H1 (cell line): ENCODE results near the gene COL8A1. TPM values are rescaled to one million over a fixed set of nuclear protein-coding genes. Genes with fewer than 3 reads are reported as not detected.

Experiments
- CTCF ChIA-PET: fragments of 300-600 bp; sonication (Branson Sonifier 250); formaldehyde crosslinking; loops from one replicate; lab custom pipeline; 2021; ENCODE audit not compliant: partially characterized antibody; lab: Charles Lee
- POLR2A ChIA-PET: fragments of 300-600 bp; sonication (Branson Sonifier 250); formaldehyde crosslinking; loops from one replicate; lab custom pipeline; 2021; ENCODE audit warnings: inconsistent platforms; ENCODE audit not compliant: partially characterized antibody; lab: Charles Lee
- DNase-seq, 2 experiments: peaks; one replicate each; pipeline versions ENCODE4 v3.0.0 to v3.0.0-alpha.2; 2010 to 2022; ENCODE audit warnings: low spot score in 2 of 2, low read depth in 1 of 2, mixed read lengths in 1 of 2
- FAIRE-seq: peaks from 2 replicates; lab custom pipeline; 2011; peaks lifted over from hg19 to GRCh38; lab: Jason Lieb, UNC
- H2AFZ ChIP-seq: 2 replicates; pipeline ENCODE4 v1.8.1; 2012; ENCODE audit warnings: low read length, inconsistent platforms
- H2AK5ac ChIP-seq: 2 replicates; pipeline ENCODE4 v1.6.1; 2013; ENCODE audit warnings: low read depth, low read length
- H2BK120ac ChIP-seq: replicated peaks from 2 replicates; pipeline ENCODE3; 2013; ENCODE audit warnings: low read depth, low read length, inconsistent platforms
- H2BK12ac ChIP-seq: 2 replicates; pipeline ENCODE4 v1.6.1; 2013; ENCODE audit warnings: low read depth, low read length
- H2BK15ac ChIP-seq: 2 replicates; pipeline ENCODE4 v1.6.1; 2013; ENCODE audit warnings: low read length
- H2BK20ac ChIP-seq: 2 replicates; pipeline ENCODE4 v1.6.1; 2013; ENCODE audit warnings: low read length
- H2BK5ac ChIP-seq: 2 replicates; pipeline ENCODE4 v1.6.1; 2013; ENCODE audit warnings: low read depth, low read length
- H3K14ac ChIP-seq: 2 replicates; pipeline ENCODE4 v1.6.1; 2013; ENCODE audit warnings: inconsistent platforms; ENCODE audit not compliant: insufficient read length
- H3K18ac ChIP-seq: 2 replicates; pipeline ENCODE4 v1.6.1; 2013; ENCODE audit warnings: low read length; ENCODE audit errors: extremely low read depth
- H3K23ac ChIP-seq: 2 replicates; pipeline ENCODE4 v1.6.1; 2013; ENCODE audit warnings: inconsistent platforms; ENCODE audit not compliant: insufficient read length
- H3K23me2 ChIP-seq: 2 replicates; pipeline ENCODE4 v1.6.1; 2013; ENCODE audit warnings: low read depth, low read length
- H3K27ac ChIP-seq: 2 replicates; pipeline ENCODE4 v1.6.1; 2011; ENCODE audit warnings: low read depth, low read length, inconsistent platforms
- H3K27me3 ChIP-seq, 4 experiments: replicated peaks in 1 of 4; 1 replicate in 1 of 4; 2 replicates in 3 of 4; pipeline versions ENCODE4 v1.6.1 to v1.8.1; 2011 to 2013; ENCODE audit warnings: low read length in 3 of 4, mild to moderate bottlenecking in 3 of 4, inconsistent platforms in 2 of 4, mixed read lengths in 2 of 4, moderate library complexity in 1 of 4; ENCODE audit not compliant: control insufficient read depth in 3 of 4, insufficient read depth in 3 of 4; ENCODE audit errors: extremely low read depth in 1 of 4
- H3K36me3 ChIP-seq, 4 experiments: 2 replicates each; pipeline versions ENCODE4 v1.6.1 to v1.8.1; 2011 to 2013; ENCODE audit warnings: mild to moderate bottlenecking in 4 of 4, low read length in 3 of 4, moderate library complexity in 2 of 4, control low read depth in 1 of 4, inconsistent platforms in 1 of 4; ENCODE audit not compliant: insufficient read depth in 4 of 4, control insufficient read depth in 2 of 4
- H3K4ac ChIP-seq: replicated peaks from 2 replicates; pipeline ENCODE3; 2013; ENCODE audit warnings: low read length, low read depth, mixed read lengths, inconsistent platforms; ENCODE audit not compliant: insufficient read length
- H3K4me1 ChIP-seq, 4 experiments: replicated peaks in 1 of 4; 1 replicate in 1 of 4; 2 replicates in 3 of 4; pipeline versions ENCODE4 v1.6.1 to v1.8.1; 2011 to 2013; ENCODE audit warnings: low read length in 3 of 4, inconsistent platforms in 2 of 4, mixed read lengths in 1 of 4; ENCODE audit not compliant: insufficient read depth in 4 of 4, control insufficient read depth in 3 of 4
- H3K4me2 ChIP-seq, 2 experiments: 2 replicates each; pipeline versions ENCODE4 v1.6.1 to v1.8.1; 2011 to 2013; ENCODE audit warnings: low read depth in 2 of 2, low read length in 2 of 2, control low read depth in 1 of 2, inconsistent platforms in 1 of 2, mild to moderate bottlenecking in 1 of 2; ENCODE audit not compliant: insufficient read depth in 1 of 2
- H3K4me3 ChIP-seq, 4 experiments: fragments of 200-600, 300-600 bp in 1 of 4; sonication (generic), shearing (Covaris generic), sonication (Bioruptor Twin) in 1 of 4; 2 replicates each; pipeline versions ENCODE4 v1.5.1 to v1.8.1; 2011 to 2016; ENCODE audit warnings: low read length in 4 of 4, low read depth in 3 of 4, control low read depth in 2 of 4, inconsistent platforms in 2 of 4, mild to moderate bottlenecking in 2 of 4, mixed read lengths in 1 of 4, moderate library complexity in 1 of 4; ENCODE audit not compliant: insufficient read depth in 2 of 4; ENCODE audit errors: extremely low read depth in 1 of 4
- H3K56ac ChIP-seq: replicated peaks from 2 replicates; pipeline ENCODE3; 2013; ENCODE audit warnings: low read depth, mild to moderate bottlenecking, mixed read lengths, low read length, inconsistent platforms; ENCODE audit not compliant: insufficient read length
- H3K79me1 ChIP-seq: 2 replicates; pipeline ENCODE4 v1.6.1; 2013; ENCODE audit warnings: low read depth, low read length, control low read depth
- H3K79me2 ChIP-seq, 2 experiments: 2 replicates each; pipeline versions ENCODE4 v1.6.1 to v1.8.1; 2012 to 2013; ENCODE audit warnings: low read length in 2 of 2, mild to moderate bottlenecking in 2 of 2, inconsistent platforms in 1 of 2; ENCODE audit not compliant: insufficient read depth in 2 of 2, control insufficient read depth in 1 of 2
- H3K9ac ChIP-seq, 4 experiments: replicated peaks in 1 of 4; 1 replicate in 1 of 4; 2 replicates in 3 of 4; pipeline versions ENCODE4 v1.6.1 to v1.8.1; 2011 to 2013; ENCODE audit warnings: low read depth in 3 of 4, low read length in 3 of 4, control low read depth in 2 of 4, mild to moderate bottlenecking in 2 of 4, moderate library complexity in 2 of 4, inconsistent platforms in 1 of 4; ENCODE audit errors: extremely low read depth in 1 of 4
- H3K9me3 ChIP-seq, 2 experiments: 2 replicates each; pipeline versions ENCODE4 v1.6.1 to v1.8.1; 2012 to 2013; ENCODE audit warnings: mild to moderate bottlenecking in 2 of 2, moderate library complexity in 2 of 2, control low read depth in 1 of 2, inconsistent platforms in 1 of 2, low read depth in 1 of 2, low read length in 1 of 2, mixed read lengths in 1 of 2; ENCODE audit not compliant: insufficient read depth in 2 of 2
- H4K20me1 ChIP-seq, 2 experiments: replicated peaks in 1 of 2; 2 replicates each; pipeline versions ENCODE3 to v1.8.1; 2011 to 2013; ENCODE audit warnings: inconsistent platforms in 2 of 2, low read length in 2 of 2, mild to moderate bottlenecking in 1 of 2; ENCODE audit not compliant: insufficient read depth in 2 of 2, control insufficient read depth in 1 of 2
- H4K5ac ChIP-seq: 2 replicates; pipeline ENCODE4 v1.6.1; 2013; ENCODE audit warnings: low read length, low read depth, mixed read lengths, inconsistent platforms; ENCODE audit not compliant: insufficient read length
- H4K8ac ChIP-seq: 2 replicates; pipeline ENCODE4 v1.8.0; 2013; ENCODE audit warnings: mild to moderate bottlenecking, moderate library complexity, low read length, inconsistent platforms; ENCODE audit not compliant: insufficient read depth; ENCODE audit errors: extremely low read depth
- H4K91ac ChIP-seq: replicated peaks from 2 replicates; pipeline ENCODE3; 2013; ENCODE audit warnings: low read length, mixed read lengths, inconsistent platforms; ENCODE audit not compliant: insufficient read length
- CHD1 ChIP-seq: IDR thresholded peaks from 2 replicates; pipeline ENCODE4 v1.6.1; 2012; ENCODE audit warnings: low read depth, low read length, improper control_type of control experiment
- CHD2 ChIP-seq: IDR thresholded peaks from 2 replicates; pipeline ENCODE4 v1.6.1; 2012; ENCODE audit warnings: low read length, improper control_type of control experiment
- EGR1 ChIP-seq: IDR thresholded peaks from 2 replicates; pipeline ENCODE4 v1.6.1; 2011; ENCODE audit warnings: low read depth, low read length, borderline replicate concordance
- GABPA ChIP-seq: IDR thresholded peaks from 2 replicates; pipeline ENCODE4 v1.6.1; 2011; ENCODE audit warnings: mild to moderate bottlenecking, low read length, moderate library complexity, borderline replicate concordance; ENCODE audit not compliant: insufficient read depth
- JUND ChIP-seq: IDR thresholded peaks from 2 replicates; pipeline ENCODE4 v1.6.1; 2011; ENCODE audit warnings: mild to moderate bottlenecking, improper control_type of control experiment, low read length
- POU5F1 ChIP-seq: IDR thresholded peaks from 2 replicates; pipeline ENCODE4 v1.6.1; 2011; ENCODE audit warnings: low read depth, mild to moderate bottlenecking, low read length, moderate library complexity
- SP1 ChIP-seq: IDR thresholded peaks from 2 replicates; pipeline ENCODE4 v1.6.1; 2011; ENCODE audit warnings: low read depth, low read length
- SUZ12 ChIP-seq: fragments of 200-600 bp; sonication (generic); IDR thresholded peaks from 2 replicates; pipeline ENCODE4 v1.6.1; 2012; ENCODE audit warnings: mild to moderate bottlenecking, inconsistent platforms, low read length, moderate library complexity, mixed read lengths
- TAF1 ChIP-seq: IDR thresholded peaks from 2 replicates; pipeline ENCODE4 v1.6.1; 2011; ENCODE audit warnings: mild to moderate bottlenecking, low read depth, low read length
- USF2 ChIP-seq: IDR thresholded peaks from 2 replicates; pipeline ENCODE4 v1.6.1; 2011; ENCODE audit warnings: low read length, improper control_type of control experiment
- ZNF274 ChIP-seq: IDR thresholded peaks from 2 replicates; pipeline ENCODE4 v1.7.0; 2012; ENCODE audit warnings: low read length, borderline replicate concordance; ENCODE audit errors: extremely low read depth
- WGBS, 2 experiments: shearing (Covaris generic) in 1 of 2; methylation state at CpG; one replicate each; pipeline versions ENCODE4 v1.1.6 to v1.1.7; 2013 to 2015; ENCODE audit warnings: low lambda C conversion rate in 2 of 2, mixed read lengths in 2 of 2, inconsistent platforms in 1 of 2, low coverage in 1 of 2, missing lambda C conversion rate in 1 of 2; ENCODE audit not compliant: insufficient replicate concordance in 2 of 2, insufficient coverage in 1 of 2, insufficient read length in 1 of 2; ENCODE audit errors: extremely low coverage in 1 of 2, missing lambda C conversion rate in 1 of 2; 5-methylcytosine and 5-hydroxymethylcytosine counted together
- polyA plus RNA-seq, 7 experiments: library from polyadenylated mRNA; depleted of rRNA in 3 of 7; stranded (reverse) in 5 of 7; unstranded in 2 of 7; fragments of >200 nt in 5 of 7; fragments of 200-250 nt in 2 of 7; gene quantifications; 1 replicate in 5 of 7; 2 replicates in 1 of 7; 4 replicates in 1 of 7; pipeline versions ENCODE4 v1.2.1 to v1.2.3, GENCODE V29; 2011 to 2013; ENCODE audit warnings: missing spikeins in 2 of 7, mixed read lengths in 2 of 7
- total RNA-seq: library from RNA; stranded (reverse); fragmentation: NEBNext Ultra II Directional; extraction: Animal tissue kit (Norgen Biotek cat#: 25700); gene quantifications from 2 replicates; pipeline ENCODE4 v1.2.1, GENCODE V29; 2021

COL8A1 gene
- total and polyA plus RNA-seq, 2 of the 8 experiments (the other 6 are each of a cell fraction or from before 2014, with no cell fraction given) = 0.21 to 1.2 TPM

- Histone ChIP-seq H3K23me2 (no peaks in the 10 kb centered on the region), H2BK5ac (no peak overlapping the region), H4K8ac (no peak overlapping the region), H2BK120ac (no peak overlapping the region), H3K4me1 (peaks cover 0 to 4% (median 0%) of the 10 kb centered on the region in 4 experiments; a peak in 1 of 7 replicates), H2AK5ac (no peak overlapping the region), H3K27ac (no peak overlapping the region), H4K20me1 (no peaks in the 10 kb centered on the region), H3K9ac (no peak overlapping the region), H2AFZ (no peak overlapping the region), H4K5ac (no peak overlapping the region), H3K14ac (no peak overlapping the region), H3K79me1 (no peaks in the 10 kb centered on the region), H2BK12ac (no peak overlapping the region), H3K36me3 (no peaks in the 10 kb centered on the region), H2BK20ac (no peak overlapping the region), H3K79me2 (no peaks in the 10 kb centered on the region), H3K56ac (no peak overlapping the region), H3K4me3 (no peak overlapping the region), H3K18ac (no peak overlapping the region), H3K23ac (no peak overlapping the region), H4K91ac (no peak overlapping the region), H3K4me2 (no peak overlapping the region), H3K4ac (no peak overlapping the region), H3K27me3 (no peaks in the 10 kb centered on the region), H2BK15ac (no peak overlapping the region), H3K9me3 (no peaks in the 10 kb centered on the region)
- POLR2A ChIA-PET = no interaction called here
- 88% methylated on average over 5 of the region's 5 CpGs; no CpG with 5 or more reads in 1 of the 2 experiments for WGBS, 2 experiments
- CTCF ChIA-PET = interaction anchor here (0.5 to 6.9 kb wide), 14 partner anchors 8 to 1127 kb away, joined by 3 to 40 read pairs (median 4); no protein-coding TSS in a partner anchor
- no peak for TF ChIP-seq JUND
- no peak for TF ChIP-seq POU5F1
- TF ChIP-seq USF2 = no peak
- no peak for TF ChIP-seq SUZ12
- TF ChIP-seq ZNF274 = no peak
- TF ChIP-seq CHD2 = no peak
- no peak for TF ChIP-seq TAF1
- no peak for TF ChIP-seq CHD1
- no peak for TF ChIP-seq EGR1
- no peak for TF ChIP-seq GABPA
- no peak for TF ChIP-seq SP1
- FAIRE-seq = no peak
- DNase-seq = no peak
These were observed 9.7 kb downstream of the COL8A1 start for GRCh38 chr3:99648101-99648500.
